Daoy (cell line): Measurements from ENCODE around the gene ALX4. TPM values are rescaled to one million over a fixed set of nuclear protein-coding genes. Genes with fewer than 3 reads are reported as not detected.

ENCODE experiments used
- total RNA-seq: library from RNA; depleted of rRNA; stranded (reverse); fragments of >200 nt; shearing (Covaris generic); gene quantifications from 2 replicates; pipeline ENCODE4 v1.2.3, GENCODE V29; 2014; rRNA removed

Gene ALX4
- total RNA-seq, 1 experiment from 2014 or later, result 1.5 TPM

Other genes with a start within 250 kb of the ALX4 start
- gene ACCS, start 243.9 kb downstream of the ALX4 start, total RNA-seq, result 0.51 and 5.2 TPM in 2 replicates
- gene EXT2, start 214.5 kb downstream of the ALX4 start, total RNA-seq, result 76.7 and 87.0 TPM in 2 replicates